HG03103 (cell line): ENCODE data around the gene HMGB4.

Experiments used
- ATAC-seq: cut with Tn5 transposase; IDR thresholded peaks from one replicate; pipeline ENCODE4 v1.9.1; 2021; ENCODE audit warnings: low read depth; ENCODE audit not compliant: unreplicated experiment

The HMGB4 gene

GRCh38 chr1:33863779-33864178 is at the start of gene HMGB4:
Gene HMGB4, plus strand, starts transcription at chr1:33864079. Its CDS starts 113 bp downstream, at chr1:33864192.
- ATAC-seq: no peak

- ATAC-seq: no peak
These were observed 49.7 kb upstream of the HMGB4 start for GRCh38 chr1:33814166-33814565.

GRCh38 chr1:33815061-33815460 is 48.8 kb upstream of the HMGB4 start:
- no peak for ATAC-seq

- no peak for ATAC-seq
These were observed 45.8 kb upstream of the HMGB4 start for GRCh38 chr1:33818071-33818470.

- ATAC-seq: no peak
These were observed 44.5 kb upstream of the HMGB4 start for GRCh38 chr1:33819290-33819912.

GRCh38 chr1:33819913-33820311 is 44.0 kb upstream of the HMGB4 start:
- no peak for ATAC-seq

GRCh38 chr1:33820804-33821203 is 43.1 kb upstream of the HMGB4 start:
- ATAC-seq: no peak

GRCh38 chr1:33821291-33821690 is 42.6 kb upstream of the HMGB4 start:
- ATAC-seq: no peak

- no peak for ATAC-seq
These were observed 41.5 kb upstream of the HMGB4 start for GRCh38 chr1:33822396-33822795.

- no peak for ATAC-seq
These were observed 40.5 kb upstream of the HMGB4 start for GRCh38 chr1:33823401-33823800.

- no peak for ATAC-seq
These were observed 40.0 kb upstream of the HMGB4 start for GRCh38 chr1:33823830-33824229.

- no peak for ATAC-seq
These were observed 39.6 kb upstream of the HMGB4 start for GRCh38 chr1:33824321-33824720.

GRCh38 chr1:33824971-33825370 is 38.9 kb upstream of the HMGB4 start:
- no peak for ATAC-seq

GRCh38 chr1:33825506-33825905 is 38.4 kb upstream of the HMGB4 start:
- no peak for ATAC-seq

GRCh38 chr1:33826311-33826710 is 37.6 kb upstream of the HMGB4 start:
- ATAC-seq: no peak

- no peak for ATAC-seq
These were observed 37.2 kb upstream of the HMGB4 start for GRCh38 chr1:33826711-33827110.

GRCh38 chr1:33828059-33828458 is 35.8 kb upstream of the HMGB4 start:
- ATAC-seq: no peak

GRCh38 chr1:33828654-33829053 is 35.2 kb upstream of the HMGB4 start:
- ATAC-seq: no peak

GRCh38 chr1:33836911-33837310 is 27.0 kb upstream of the HMGB4 start:
- ATAC-seq: no peak

GRCh38 chr1:33837635-33838034 is 26.2 kb upstream of the HMGB4 start:
- ATAC-seq: no peak

- no peak for ATAC-seq
These were observed 22.4 kb upstream of the HMGB4 start for GRCh38 chr1:33841494-33841893.

GRCh38 chr1:33842348-33842747 is 21.5 kb upstream of the HMGB4 start:
- ATAC-seq: no peak

- ATAC-seq: no peak
These were observed 19.7 kb upstream of the HMGB4 start for GRCh38 chr1:33844166-33844565.
